Measurements from ENCODE around the gene SMARCA4.

The SMARCA4 gene

DNA sequence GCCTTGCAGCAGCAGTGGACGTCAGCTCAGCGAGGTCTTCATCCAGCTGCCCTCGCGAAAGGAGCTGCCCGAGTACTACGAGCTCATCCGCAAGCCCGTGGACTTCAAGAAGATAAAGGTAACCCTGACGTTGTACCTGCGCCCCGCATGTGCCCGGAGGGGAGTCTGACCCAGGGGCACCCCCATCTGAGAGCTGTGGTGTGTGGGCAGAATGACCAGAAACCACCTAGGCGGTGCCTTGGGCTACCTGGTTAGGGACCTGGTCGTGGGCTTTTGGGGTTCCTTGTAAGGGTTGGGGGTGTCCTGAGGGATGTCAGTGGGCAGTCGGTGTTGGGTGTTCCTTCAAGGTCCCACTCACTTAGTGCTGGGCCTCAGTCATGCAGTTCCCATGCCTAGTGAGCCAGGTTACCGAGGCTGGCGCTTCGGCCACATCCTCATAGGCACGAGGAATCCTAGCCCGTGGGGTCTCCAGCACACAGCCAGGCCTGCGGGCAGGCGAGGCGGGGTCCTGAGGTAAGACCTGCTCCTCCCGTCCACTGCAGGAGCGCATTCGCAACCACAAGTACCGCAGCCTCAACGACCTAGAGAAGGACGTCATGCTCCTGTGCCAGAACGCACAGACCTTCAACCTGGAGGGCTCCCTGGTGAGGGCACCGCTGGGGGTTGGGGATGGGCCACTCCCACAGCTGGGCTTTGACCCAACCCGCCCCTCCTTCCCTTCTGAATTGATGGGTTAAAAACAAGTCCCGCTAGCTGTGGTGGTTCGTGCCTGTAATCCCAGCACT is 97.6 kb downstream of the SMARCA4 start:
- H3K4me3 ChIP-seq (ENCODE audit: low read depth, low read length) = no peak overlapping the region

DNA sequence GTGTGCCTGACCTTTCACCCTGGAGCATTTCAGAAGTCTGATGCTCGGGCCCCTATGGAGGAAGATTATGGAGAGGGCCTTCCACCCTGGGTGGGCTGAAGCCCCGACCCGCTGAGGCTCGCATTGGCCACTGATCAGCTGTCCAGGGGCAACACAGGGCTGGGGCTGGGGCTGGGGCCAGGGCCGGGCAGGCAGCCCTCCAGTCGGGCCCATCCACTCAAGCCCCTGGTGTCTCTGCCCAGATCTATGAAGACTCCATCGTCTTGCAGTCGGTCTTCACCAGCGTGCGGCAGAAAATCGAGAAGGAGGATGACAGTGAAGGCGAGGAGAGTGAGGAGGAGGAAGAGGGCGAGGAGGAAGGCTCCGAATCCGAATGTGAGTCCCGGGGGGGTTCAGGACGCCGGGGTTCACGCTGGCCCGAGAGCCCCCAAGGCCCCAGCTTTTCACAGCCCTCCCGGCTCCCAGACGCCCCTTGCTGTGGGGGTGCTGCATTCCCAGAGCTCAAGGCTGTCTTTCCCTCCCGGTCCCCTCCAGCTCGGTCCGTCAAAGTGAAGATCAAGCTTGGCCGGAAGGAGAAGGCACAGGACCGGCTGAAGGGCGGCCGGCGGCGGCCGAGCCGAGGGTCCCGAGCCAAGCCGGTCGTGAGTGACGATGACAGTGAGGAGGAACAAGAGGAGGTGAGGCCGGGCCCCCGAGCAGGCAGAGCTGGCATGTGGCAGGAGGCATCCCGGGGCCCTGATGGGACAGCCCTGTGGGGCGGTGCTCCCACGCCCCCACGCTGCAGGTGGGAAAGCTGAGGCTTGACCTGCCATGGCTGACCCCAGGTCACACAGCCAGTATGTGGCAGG is 98.9 kb downstream of the SMARCA4 start:
- TF ChIP-seq, protein P1, sequence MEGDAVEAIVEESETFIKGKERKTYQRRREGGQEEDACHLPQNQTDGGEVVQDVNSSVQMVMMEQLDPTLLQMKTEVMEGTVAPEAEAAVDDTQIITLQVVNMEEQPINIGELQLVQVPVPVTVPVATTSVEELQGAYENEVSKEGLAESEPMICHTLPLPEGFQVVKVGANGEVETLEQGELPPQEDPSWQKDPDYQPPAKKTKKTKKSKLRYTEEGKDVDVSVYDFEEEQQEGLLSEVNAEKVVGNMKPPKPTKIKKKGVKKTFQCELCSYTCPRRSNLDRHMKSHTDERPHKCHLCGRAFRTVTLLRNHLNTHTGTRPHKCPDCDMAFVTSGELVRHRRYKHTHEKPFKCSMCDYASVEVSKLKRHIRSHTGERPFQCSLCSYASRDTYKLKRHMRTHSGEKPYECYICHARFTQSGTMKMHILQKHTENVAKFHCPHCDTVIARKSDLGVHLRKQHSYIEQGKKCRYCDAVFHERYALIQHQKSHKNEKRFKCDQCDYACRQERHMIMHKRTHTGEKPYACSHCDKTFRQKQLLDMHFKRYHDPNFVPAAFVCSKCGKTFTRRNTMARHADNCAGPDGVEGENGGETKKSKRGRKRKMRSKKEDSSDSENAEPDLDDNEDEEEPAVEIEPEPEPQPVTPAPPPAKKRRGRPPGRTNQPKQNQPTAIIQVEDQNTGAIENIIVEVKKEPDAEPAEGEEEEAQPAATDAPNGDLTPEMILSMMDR (IDR thresholded peaks at IDR 0.05; ENCODE audit: low read depth, low read length) = no peak
- no peak overlapping the region for H3K4me3 ChIP-seq (ENCODE audit: low read depth, low read length)

More for the DNA sequence above, 97.6 kb downstream of the SMARCA4 start:
- TF ChIP-seq, protein P1 (IDR thresholded peaks at IDR 0.05; ENCODE audit: low read depth, low read length) = no peak

DNA sequence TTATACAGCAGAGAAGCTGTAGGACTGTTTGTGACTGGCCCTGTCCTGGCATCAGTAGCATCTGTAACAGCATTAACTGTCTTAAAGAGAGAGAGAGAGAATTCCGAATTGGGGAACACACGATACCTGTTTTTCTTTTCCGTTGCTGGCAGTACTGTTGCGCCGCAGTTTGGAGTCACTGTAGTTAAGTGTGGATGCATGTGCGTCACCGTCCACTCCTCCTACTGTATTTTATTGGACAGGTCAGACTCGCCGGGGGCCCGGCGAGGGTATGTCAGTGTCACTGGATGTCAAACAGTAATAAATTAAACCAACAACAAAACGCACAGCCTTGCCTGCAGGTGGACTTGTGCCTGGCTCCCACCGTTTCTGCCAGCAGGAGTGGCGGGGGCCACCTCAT is 101.1 kb downstream of the SMARCA4 start:
- no peak overlapping the region for H3K4me3 ChIP-seq (ENCODE audit: low read depth, low read length)
- TF ChIP-seq, protein P1 (IDR thresholded peaks at IDR 0.05; ENCODE audit: low read depth, low read length) = no peak

DNA sequence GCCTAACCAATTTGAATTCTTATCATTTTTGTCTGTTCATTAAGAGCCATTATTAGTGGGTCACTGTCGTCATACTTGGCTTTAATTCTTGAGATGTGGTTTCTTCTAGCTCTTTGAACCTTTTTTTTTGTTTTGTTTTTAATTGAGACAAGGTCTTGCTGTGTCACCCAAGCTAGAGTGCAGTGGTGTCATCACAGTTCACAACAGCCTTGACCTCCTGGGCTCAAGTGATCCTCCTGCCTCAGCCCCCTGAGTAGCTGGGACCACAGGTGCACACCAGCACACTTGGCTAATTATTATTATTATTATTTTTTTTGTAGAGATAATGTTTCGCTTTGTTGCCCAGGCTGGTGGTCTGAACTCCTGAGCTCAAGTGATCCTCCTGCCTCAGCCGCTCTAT is 102.6 kb downstream of the SMARCA4 start:
- H3K4me3 ChIP-seq (ENCODE audit: low read depth, low read length) = no peak overlapping the region
- TF ChIP-seq, protein P1 (IDR thresholded peaks at IDR 0.05; ENCODE audit: low read depth, low read length) = no peak

DNA sequence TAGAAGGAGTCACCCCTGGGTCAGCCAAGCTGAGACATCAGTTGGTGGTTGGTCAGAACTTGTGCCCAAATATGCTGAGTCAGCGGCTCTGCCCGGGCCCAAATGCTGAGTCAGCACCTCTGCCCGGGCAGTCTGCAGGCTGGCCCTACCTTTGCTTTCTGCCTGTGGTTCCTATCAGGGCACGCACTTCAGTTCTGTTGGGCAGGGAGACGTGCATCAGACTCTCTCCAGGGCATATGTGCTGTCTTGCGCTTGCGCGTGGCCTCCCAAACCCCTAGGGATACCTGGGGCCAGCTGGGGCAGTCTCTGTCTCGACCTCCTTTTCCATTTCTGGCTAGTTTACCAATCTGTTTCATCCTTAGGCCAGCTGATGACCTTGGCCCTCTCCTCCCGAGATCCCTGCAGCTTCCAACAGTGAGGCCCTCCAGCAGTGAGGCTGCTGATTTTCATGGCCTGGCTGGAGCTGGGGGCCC is 104.0 kb downstream of the SMARCA4 start:
- TF ChIP-seq, protein P1 (IDR thresholded peaks at IDR 0.05; ENCODE audit: low read depth, low read length) = no peak
- no peak overlapping the region for H3K4me3 ChIP-seq (ENCODE audit: low read depth, low read length)

DNA sequence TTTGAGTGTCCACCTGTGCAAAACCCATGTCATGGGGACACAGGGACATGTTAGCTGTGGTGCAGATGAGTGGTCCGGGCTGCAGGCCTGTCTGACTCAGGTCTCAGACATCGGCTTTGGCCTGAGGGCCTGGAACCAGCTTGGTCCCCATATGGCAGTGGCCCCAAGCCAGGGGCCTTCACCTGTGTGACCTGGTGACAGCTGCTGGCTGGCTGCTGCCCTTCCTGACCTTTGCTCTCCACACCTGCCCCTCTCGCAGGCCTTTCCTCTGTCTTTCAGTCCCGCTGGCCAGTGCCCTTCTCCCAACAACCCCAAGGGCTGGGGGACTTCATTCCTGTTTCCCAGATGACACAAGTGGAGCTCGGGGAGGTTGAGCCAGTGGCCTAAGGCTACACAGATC is 105.5 kb downstream of the SMARCA4 start:
- TF ChIP-seq, protein P1 (IDR thresholded peaks at IDR 0.05; ENCODE audit: low read depth, low read length) = no peak
- no peak overlapping the region for H3K4me3 ChIP-seq (ENCODE audit: low read depth, low read length)
